Ishikawa (cell line): ENCODE data around the gene SLC43A3.

ENCODE experiments used
- CREB1 ChIP-seq: IDR thresholded peaks from 2 replicates; pipeline ENCODE4 v1.6.1; 2012; ENCODE audit warnings: low read depth
- EGR1 ChIP-seq: IDR thresholded peaks from 2 replicates; pipeline ENCODE4 v1.6.1; 2012
- EP300 ChIP-seq: IDR thresholded peaks from 2 replicates; pipeline ENCODE4 v1.6.1; 2012; ENCODE audit warnings: borderline replicate concordance
- FOXM1 ChIP-seq: IDR thresholded peaks from 2 replicates; pipeline ENCODE4 v1.6.1; 2012; ENCODE audit warnings: low read depth, borderline replicate concordance
- RAD21 ChIP-seq: IDR thresholded peaks from 2 replicates; pipeline ENCODE4 v1.6.1; 2012; ENCODE audit warnings: low read depth
- TAF1 ChIP-seq: IDR thresholded peaks from 2 replicates; pipeline ENCODE4 v1.6.1; 2012; ENCODE audit warnings: low read depth, mild to moderate bottlenecking
- TCF12 ChIP-seq: IDR thresholded peaks from 2 replicates; pipeline ENCODE4 v1.6.1; 2012; ENCODE audit warnings: low read depth
- TEAD4 ChIP-seq: IDR thresholded peaks from 2 replicates; pipeline ENCODE4 v1.6.1; 2012
- YY1 ChIP-seq: IDR thresholded peaks from 2 replicates; pipeline ENCODE4 v1.6.1; 2012; ENCODE audit warnings: low read depth
- ZBTB7A ChIP-seq: IDR thresholded peaks from 2 replicates; pipeline ENCODE4 v1.6.1; 2012; ENCODE audit warnings: low read depth
- TF ChIP-seq, protein P1 (sequence below): IDR thresholded peaks from 2 replicates; pipeline ENCODE4 v1.6.1; 2012; ENCODE audit warnings: low read depth, mild to moderate bottlenecking
- TF ChIP-seq, protein P2 (sequence below): IDR thresholded peaks from 2 replicates; pipeline ENCODE4 v1.6.1; 2012
- TF ChIP-seq, protein P3 (sequence below): IDR thresholded peaks from 2 replicates; pipeline ENCODE4 v1.6.1; 2012

Gene SLC43A3

DNA sequence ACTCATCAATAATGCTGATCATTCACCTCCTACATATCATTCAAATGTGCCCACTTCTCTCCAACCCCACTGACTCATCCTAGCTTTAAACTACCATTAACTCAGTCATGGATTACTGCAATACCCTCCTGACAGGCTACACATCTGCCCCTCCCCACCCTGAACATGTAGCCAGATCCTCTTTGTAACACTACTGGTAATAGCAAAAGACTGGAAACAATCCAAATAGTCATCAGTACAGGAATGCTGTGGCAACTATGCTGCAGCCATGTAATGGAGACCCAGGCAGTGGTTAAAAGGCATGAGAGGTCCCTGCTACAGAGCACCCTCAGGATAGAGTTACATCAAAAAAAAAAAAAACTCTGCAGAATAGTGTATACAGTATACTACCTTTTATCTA lies 16.6 kb downstream of the SLC43A3 start:
- TF ChIP-seq EGR1 = no peak
- no peak for TF ChIP-seq TCF12
- TF ChIP-seq, protein P1, sequence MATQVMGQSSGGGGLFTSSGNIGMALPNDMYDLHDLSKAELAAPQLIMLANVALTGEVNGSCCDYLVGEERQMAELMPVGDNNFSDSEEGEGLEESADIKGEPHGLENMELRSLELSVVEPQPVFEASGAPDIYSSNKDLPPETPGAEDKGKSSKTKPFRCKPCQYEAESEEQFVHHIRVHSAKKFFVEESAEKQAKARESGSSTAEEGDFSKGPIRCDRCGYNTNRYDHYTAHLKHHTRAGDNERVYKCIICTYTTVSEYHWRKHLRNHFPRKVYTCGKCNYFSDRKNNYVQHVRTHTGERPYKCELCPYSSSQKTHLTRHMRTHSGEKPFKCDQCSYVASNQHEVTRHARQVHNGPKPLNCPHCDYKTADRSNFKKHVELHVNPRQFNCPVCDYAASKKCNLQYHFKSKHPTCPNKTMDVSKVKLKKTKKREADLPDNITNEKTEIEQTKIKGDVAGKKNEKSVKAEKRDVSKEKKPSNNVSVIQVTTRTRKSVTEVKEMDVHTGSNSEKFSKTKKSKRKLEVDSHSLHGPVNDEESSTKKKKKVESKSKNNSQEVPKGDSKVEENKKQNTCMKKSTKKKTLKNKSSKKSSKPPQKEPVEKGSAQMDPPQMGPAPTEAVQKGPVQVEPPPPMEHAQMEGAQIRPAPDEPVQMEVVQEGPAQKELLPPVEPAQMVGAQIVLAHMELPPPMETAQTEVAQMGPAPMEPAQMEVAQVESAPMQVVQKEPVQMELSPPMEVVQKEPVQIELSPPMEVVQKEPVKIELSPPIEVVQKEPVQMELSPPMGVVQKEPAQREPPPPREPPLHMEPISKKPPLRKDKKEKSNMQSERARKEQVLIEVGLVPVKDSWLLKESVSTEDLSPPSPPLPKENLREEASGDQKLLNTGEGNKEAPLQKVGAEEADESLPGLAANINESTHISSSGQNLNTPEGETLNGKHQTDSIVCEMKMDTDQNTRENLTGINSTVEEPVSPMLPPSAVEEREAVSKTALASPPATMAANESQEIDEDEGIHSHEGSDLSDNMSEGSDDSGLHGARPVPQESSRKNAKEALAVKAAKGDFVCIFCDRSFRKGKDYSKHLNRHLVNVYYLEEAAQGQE = no peak
- no peak for TF ChIP-seq CREB1
- TF ChIP-seq EP300 = no peak
- TF ChIP-seq YY1 = no peak
- no peak for TF ChIP-seq TAF1
- TF ChIP-seq, protein P2, sequence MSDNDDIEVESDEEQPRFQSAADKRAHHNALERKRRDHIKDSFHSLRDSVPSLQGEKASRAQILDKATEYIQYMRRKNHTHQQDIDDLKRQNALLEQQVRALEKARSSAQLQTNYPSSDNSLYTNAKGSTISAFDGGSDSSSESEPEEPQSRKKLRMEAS = no peak

DNA sequence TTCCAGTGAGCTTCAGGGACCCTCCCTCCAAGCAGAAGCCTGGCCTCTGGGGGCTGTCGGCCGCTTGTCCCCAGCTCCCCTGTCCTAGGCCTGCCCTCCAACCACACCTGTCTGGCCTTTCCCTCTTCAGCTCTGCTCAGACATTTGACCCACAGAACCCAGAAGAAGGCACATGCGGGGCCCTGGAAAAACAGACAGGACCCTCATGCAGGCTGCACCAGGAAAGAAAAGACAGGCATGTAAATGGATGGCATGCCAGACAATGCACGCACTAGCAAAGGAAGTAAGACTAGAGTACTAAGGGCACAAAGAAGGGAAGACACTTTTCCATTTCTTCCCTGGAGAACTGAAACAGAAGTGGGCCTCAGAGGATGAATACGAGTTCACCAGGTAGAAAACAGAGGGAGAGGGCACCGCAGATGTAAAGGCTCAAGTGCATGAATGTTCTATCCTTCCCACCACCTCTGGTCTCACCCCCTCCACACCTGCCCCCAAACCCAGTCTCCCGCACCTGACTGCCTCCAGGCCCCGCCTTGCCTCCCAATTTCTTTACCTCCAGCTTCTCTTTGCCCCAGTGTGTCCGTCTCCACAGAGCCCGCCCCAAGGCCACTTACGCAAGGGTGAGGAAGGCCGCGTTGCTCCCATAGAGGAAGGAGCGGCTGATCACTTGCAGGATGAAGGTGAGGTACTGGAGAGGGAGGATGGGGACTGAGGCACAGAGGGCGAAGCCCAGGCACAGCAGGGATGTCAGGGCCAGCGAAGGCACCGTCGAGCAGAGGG lies 17.4 kb downstream of the SLC43A3 start:
- TF ChIP-seq, protein P1 = no peak
- TF ChIP-seq ZBTB7A = no peak
- TF ChIP-seq TCF12 = no peak
- TF ChIP-seq EGR1 = no peak
- TF ChIP-seq, protein P2 = no peak
- TF ChIP-seq CREB1 = no peak
- TF ChIP-seq RAD21 = no peak
- no peak for TF ChIP-seq YY1

DNA sequence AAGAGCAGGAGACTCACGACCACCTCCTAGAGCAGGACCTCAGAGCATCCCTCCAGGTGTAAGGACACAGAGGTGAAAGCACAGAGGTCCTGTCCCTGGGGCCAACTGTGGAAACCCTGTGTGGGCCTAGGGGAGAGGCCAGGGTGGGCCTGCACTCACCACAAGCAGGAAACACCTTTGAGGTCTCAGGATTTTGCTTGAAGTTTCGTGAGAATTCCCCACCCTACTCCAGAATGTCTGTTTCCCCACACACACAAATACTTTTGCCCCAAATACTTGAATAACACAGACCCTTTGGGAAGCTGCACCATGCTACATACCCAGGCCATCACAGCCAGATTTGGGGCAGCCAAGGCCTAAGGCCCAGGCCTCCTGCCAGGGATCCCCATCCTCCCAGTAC lies 18.1 kb downstream of the SLC43A3 start:
- TF ChIP-seq RAD21 (no peak), EGR1 (no peak), TEAD4 (no peak), TCF12 (no peak)
- TF ChIP-seq, protein P3, sequence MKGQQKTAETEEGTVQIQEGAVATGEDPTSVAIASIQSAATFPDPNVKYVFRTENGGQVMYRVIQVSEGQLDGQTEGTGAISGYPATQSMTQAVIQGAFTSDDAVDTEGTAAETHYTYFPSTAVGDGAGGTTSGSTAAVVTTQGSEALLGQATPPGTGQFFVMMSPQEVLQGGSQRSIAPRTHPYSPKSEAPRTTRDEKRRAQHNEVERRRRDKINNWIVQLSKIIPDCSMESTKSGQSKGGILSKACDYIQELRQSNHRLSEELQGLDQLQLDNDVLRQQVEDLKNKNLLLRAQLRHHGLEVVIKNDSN = no peak
- TF ChIP-seq, protein P1 = no peak

DNA sequence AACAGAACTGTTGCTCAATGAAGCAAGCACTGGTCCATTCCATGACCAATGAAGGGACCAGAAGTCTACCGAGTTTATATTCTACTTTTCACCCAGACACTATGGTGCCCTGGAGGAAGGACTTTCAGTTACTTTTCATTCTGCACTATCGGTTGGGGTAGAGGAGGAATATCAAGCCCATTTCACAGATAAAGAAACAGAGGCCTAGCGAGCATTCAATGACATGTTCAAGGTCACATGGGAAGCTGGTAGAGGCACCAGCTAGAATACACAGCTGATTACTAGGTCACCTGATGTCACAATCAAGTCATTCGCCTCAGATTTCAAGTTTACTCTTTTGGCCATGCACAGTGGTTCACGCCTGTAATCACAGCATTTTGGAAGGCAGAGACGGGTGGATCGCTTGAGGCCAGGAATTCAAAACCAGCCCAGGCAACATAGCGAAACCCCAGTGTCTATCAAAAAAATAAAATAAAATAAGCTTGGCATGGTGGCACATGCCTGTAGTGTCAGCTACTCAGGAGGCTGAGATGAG lies 18.9 kb downstream of the SLC43A3 start:
- TF ChIP-seq, protein P1 = no peak
- TF ChIP-seq ZBTB7A = no peak
- TF ChIP-seq FOXM1 = no peak
- no peak for TF ChIP-seq CREB1
- TF ChIP-seq, protein P3 = no peak
- TF ChIP-seq TEAD4 = no peak
- TF ChIP-seq, protein P2 = no peak
- no peak for TF ChIP-seq TAF1
- no peak for TF ChIP-seq YY1
